GM20431 (cell line): ENCODE measurements around the gene MEDAG.

Source experiments
- in situ Hi-C: fragments of 300-500 bp; cut with MseI, MboI; formaldehyde crosslinking; loops from one replicate; pipeline ENCODE4 v1.15.0; 2020; ENCODE audit warnings: low sequenced_read_pairs; ENCODE audit not compliant: unreplicated experiment

MEDAG gene

GRCh38 chr13:30934381-30934780 is 28.3 kb downstream of the MEDAG start:
- in situ Hi-C loops: no loop called here

DNA sequence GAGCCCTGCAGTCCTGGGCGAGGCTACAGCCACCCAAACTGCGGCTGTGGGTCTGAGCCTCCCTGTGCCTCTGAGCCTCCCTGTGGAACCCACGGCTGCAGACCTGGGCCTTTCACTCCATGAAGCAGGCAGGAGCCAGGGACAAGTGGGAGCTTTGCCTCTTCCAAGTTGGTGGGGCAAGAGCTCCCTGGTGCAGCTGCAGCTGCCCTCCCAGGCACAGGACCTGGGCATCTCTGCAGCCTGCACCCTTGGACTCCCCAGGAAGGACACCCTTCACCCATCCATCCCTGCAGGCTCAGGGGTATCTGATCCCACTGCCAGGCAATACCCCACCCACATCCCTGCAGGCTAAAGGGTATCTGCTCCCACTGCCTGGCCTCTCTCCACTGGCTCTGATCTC is 28.7 kb downstream of the MEDAG start:
- in situ Hi-C loops: no loop called here

GRCh38 chr13:30936971-30937370 is 30.9 kb downstream of the MEDAG start:
- in situ Hi-C loops: no loop called here

DNA sequence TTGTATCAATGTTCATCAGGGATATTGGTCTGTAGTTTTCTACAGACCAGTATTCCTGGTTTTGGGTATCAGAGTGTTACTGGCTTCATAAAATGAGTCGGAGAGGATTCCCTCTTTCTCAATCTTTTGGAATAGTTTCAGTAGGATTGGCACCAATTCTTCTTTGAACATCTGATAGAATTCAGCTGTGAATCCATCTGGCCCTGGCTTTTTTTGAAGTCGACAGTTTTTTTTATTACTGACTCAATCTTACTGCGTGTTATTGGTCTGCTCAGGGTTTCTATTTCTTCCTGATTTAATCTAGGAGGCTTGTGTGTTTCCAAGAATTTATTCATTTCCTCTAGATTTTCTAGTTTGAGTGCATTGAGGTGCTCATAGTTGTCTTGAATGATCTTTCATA is 37.8 kb downstream of the MEDAG start:
- in situ Hi-C loops: no loop called here

DNA sequence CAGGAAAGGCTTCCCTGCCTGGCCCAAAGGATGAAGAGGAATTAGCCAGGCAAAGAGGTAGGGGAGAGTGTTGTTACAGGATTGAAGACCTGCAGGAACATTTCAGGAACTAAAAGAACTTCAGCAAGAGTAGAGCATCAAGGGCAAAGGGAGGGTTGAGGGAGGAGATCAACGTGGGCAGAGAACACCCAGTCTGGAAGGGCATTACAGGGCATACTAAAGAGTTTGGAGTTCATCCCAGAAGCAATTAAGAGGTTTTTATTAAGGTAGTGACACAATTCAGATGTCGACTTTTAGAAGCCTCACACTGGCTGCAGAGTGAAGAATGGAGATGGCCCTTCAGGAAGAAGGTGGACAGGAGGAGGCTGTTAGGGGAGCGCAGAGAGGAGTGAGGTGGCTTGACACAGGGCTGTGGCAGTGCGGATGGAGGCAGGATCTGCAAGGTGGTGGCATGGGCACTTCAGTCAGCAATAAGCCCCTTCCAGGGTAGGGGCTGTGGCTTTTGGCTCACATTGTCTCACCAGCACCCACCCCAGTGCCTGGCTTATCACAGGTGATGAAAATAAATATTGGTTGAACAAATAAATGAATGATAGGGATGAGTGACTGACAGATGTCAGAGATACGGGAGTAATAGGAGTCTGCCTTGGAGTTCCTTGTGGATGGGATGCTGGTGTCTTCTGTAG is 51.3 kb downstream of the MEDAG start:
- in situ Hi-C loops: no loop called here

GRCh38 chr13:30959678-30960077 is 53.6 kb downstream of the MEDAG start:
- in situ Hi-C loops: no loop called here

- in situ Hi-C loops: no loop called here
Measured at GRCh38 chr13:30963791-30964190, 57.7 kb downstream of the MEDAG start.

- in situ Hi-C loops: no loop called here
Measured at GRCh38 chr13:30965380-30965779, 59.3 kb downstream of the MEDAG start.

GRCh38 chr13:30966101-30966500 is 60.0 kb downstream of the MEDAG start:
- in situ Hi-C loops: no loop called here

DNA sequence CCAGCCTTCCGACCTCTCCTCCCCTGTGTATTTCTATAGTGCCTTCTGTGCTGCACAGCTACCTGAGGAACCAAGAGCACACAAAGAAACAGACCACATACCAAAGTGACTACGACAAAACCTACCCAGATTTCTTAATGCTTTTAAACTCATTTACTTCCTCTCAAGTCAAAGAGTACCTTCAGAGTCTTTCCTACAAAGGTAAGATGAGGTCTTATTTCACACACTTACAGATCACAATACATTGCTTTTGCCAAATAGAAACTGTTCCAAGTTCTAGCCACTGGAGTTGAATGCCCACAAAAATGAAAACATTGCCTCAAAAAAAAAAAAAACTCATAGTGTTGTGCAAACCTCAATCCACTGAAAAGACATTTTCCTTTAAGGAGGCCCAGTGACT is 62.8 kb downstream of the MEDAG start:
- in situ Hi-C loops: no loop called here

- in situ Hi-C loops: no loop called here
Measured at GRCh38 chr13:30971575-30971974, 65.5 kb downstream of the MEDAG start.

DNA sequence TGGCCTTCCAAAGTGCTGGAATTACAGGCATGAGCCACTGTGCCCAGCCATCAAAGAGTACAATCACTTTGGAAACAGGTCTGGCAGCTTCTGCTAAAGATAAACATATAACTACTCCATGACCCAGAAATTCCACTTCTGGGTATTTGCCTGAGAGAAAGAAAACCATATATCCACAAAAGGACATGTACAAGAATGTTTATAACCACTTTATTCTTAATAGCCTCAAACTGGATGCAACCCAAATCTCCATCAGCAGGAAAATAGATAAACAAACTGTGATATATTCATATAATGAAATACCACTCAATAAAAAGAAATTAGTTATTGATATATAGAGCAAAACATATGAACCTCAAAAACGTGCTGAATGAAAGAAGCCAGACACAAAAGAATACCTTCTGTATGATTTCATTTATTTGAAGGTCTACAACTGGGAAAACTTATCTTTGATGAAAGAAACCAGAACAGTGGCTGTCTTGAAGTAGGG is 66.9 kb downstream of the MEDAG start:
- in situ Hi-C loops: no loop called here

- in situ Hi-C loops: no loop called here
Measured at GRCh38 chr13:30974350-30974749, 68.3 kb downstream of the MEDAG start.
